Stomach (tissue), 9 donors: ENCODE results near the gene RPL41. TPM values are rescaled to one million over a fixed set of nuclear protein-coding genes. Genes with fewer than 3 reads are reported as not detected.

ENCODE experiments used
- DNase-seq, 2 donors: peaks; one replicate each; pipeline versions ENCODE4 v3.0.0 to v3.0.0-alpha.2; 2013 to 2019
- H3K27ac ChIP-seq, 5 donors: fragments of 200-600 bp in 4 of 5; sonication (generic) in 4 of 5; one replicate each; pipeline ENCODE4 v1.5.1; 2013 to 2019; ENCODE audit warnings: mild to moderate bottlenecking in 1 of 5, moderate library complexity in 1 of 5
- H3K27me3 ChIP-seq, 3 donors: fragments of 200-600 bp; sonication (generic); one replicate each; pipeline ENCODE4 v1.5.1; 2017 to 2019; ENCODE audit warnings: mixed run types in 1 of 3
- H3K36me3 ChIP-seq, 4 donors: fragments of 200-600 bp; sonication (generic); 1 replicate in 3 of 4; 2 replicates in 1 of 4; pipeline ENCODE4 v1.5.1; 2016 to 2019
- H3K4me1 ChIP-seq, 4 donors: fragments of 200-600 bp; sonication (generic); one replicate each; pipeline ENCODE4 v1.5.1; 2016 to 2019
- H3K4me3 ChIP-seq, 4 donors: fragments of 200-600 bp; sonication (generic) in 3 of 4; one replicate each; pipeline ENCODE4 v1.5.1; 2016 to 2019; ENCODE audit warnings: mild to moderate bottlenecking in 1 of 4
- H3K9me3 ChIP-seq, 4 donors: fragments of 200-600 bp; sonication (generic); one replicate each; pipeline ENCODE4 v1.5.1; 2016 to 2019
- EP300 ChIP-seq: sonication (generic); formaldehyde crosslinking; IDR thresholded peaks from one replicate; pipeline ENCODE4 v1.6.1; 2017; ENCODE audit warnings: antibody characterized with exemption
- POLR2A ChIP-seq, 4 donors: fragments of 450-650 bp; IDR thresholded peaks; one replicate each; pipeline ENCODE4 v1.6.1; 2016; ENCODE audit warnings: antibody characterized with exemption in 4 of 4, control low read depth in 2 of 4, mild to moderate bottlenecking in 1 of 4, moderate library complexity in 1 of 4
- POLR2AphosphoS5 ChIP-seq, 3 donors: sonication (generic); formaldehyde crosslinking; IDR thresholded peaks; one replicate each; pipeline ENCODE4 v1.6.1; 2016; ENCODE audit warnings: antibody characterized with exemption in 3 of 3
- WGBS, 5 donors: extraction: QIAGEN DNeasy Blood & Tissue Kit in 3 of 5; methylation state at CpG; one replicate each; pipeline versions ENCODE4 v1.1.5 to v1.1.7; 2013 to 2018; 5-methylcytosine and 5-hydroxymethylcytosine counted together
- intact Hi-C: fragments of 100-400 bp; cut with DNase I; formaldehyde crosslinking; loops from one replicate; pipeline ENCODE4 v1.15.1; 2023; ENCODE audit warnings: low total_unique reads
- polyA plus RNA-seq, 3 donors: library from polyadenylated mRNA; stranded (reverse); fragments of 200-250 nt; gene quantifications; one replicate each; pipeline ENCODE4 v1.2.3, GENCODE V29; 2013
- total RNA-seq, 5 donors: library from RNA; depleted of rRNA; stranded (reverse); fragments of >200 nt; gene quantifications; one replicate each; pipeline versions ENCODE4 v1.1.0 to v1.2.3, GENCODE V29; 2014 to 2016
- TF ChIP-seq, protein P1 (sequence below), 7 experiments: fragments of 450-650 bp in 4 of 7; fragments of 200-600 bp in 3 of 7; sonication (generic) in 3 of 7; IDR thresholded peaks; one replicate each; pipeline ENCODE4 v1.5.1; 2016 to 2019; ENCODE audit warnings: antibody characterized with exemption in 7 of 7, control low read depth in 2 of 7, mild to moderate bottlenecking in 1 of 7
- donor health status: healthy with polysubstance abuse.
- donor health status: Bipolar disorder and iron deficiency.
- donor health status: healthy.

RPL41 gene
- total and polyA plus RNA-seq, 8 donors, result 1,483 to 8,449 (median 3,157) TPM

DNA sequence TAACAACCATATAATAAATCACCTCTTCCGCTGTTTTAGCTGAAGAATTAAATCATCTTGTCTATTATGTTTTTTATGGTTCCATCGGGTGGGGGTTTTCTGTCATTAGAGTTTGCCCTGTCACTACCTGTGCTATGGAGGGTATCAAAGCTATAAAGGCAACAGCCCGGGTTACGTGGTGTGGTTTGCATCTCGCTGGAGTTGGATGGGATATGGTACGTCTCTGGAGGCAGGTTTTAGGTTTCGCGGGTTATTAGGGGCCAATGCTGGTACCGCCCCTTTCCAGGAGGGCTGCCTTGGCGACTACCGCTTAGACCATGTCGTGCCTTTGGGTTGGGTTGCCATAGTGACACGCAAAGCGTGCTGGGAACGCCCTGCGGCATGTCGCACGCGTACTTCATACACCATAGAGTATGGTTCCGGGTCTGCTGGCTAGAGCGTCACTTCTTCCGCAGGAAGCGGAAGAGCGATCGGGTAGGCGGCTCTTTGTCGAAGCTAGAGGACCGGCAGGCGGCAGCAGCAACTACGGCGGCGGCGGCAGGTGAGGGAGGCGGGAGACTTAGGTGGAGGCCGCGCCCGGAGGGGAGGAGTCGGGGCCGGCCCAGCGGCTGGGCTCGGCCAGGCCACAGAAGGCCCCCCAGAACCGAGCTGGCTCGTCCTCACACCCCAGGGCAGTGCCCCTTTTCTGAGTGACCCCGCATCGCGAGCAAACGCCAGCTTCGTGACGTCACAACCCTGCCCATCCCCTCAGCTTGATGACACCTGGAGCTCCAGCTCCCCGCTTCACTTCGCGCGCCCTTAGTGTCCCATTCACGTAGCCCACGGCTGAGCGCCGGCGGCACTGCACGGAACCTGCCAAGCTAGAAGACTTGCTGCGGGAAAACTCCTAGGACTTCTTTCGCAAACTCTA is 1.6 kb downstream of the RPL41 start, which contains the start of gene ZC3H10:
Gene ZC3H10, plus strand, starts transcription at position 489 of the 910 bp plus-strand sequence. CDS start 2,297 bp downstream, outside the sequence.
- Histone ChIP-seq H3K27ac (peak within 1 kb of the TSS; percentile 95 to 97 (median 96)), H3K4me3 (peak within 1 kb of the TSS; percentile 69 to 79 (median 74)), H3K27me3 (no peaks in the 10 kb centered on the region), H3K9me3 (no peaks in the 10 kb centered on the region), H3K36me3 (peaks cover 15 to 44% (median 32%) of the 10 kb centered on the region in 4 donors), H3K4me1 (peaks cover 18 to 48% (median 33%) of the 10 kb centered on the region in 4 donors)
- intact Hi-C loops, result no loop called here
- TF ChIP-seq, protein P1, sequence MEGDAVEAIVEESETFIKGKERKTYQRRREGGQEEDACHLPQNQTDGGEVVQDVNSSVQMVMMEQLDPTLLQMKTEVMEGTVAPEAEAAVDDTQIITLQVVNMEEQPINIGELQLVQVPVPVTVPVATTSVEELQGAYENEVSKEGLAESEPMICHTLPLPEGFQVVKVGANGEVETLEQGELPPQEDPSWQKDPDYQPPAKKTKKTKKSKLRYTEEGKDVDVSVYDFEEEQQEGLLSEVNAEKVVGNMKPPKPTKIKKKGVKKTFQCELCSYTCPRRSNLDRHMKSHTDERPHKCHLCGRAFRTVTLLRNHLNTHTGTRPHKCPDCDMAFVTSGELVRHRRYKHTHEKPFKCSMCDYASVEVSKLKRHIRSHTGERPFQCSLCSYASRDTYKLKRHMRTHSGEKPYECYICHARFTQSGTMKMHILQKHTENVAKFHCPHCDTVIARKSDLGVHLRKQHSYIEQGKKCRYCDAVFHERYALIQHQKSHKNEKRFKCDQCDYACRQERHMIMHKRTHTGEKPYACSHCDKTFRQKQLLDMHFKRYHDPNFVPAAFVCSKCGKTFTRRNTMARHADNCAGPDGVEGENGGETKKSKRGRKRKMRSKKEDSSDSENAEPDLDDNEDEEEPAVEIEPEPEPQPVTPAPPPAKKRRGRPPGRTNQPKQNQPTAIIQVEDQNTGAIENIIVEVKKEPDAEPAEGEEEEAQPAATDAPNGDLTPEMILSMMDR (IDR thresholded peaks at IDR 0.05), result peak in 5 of 7 experiments; percentile 21 to 70 (median 49)
- TF ChIP-seq POLR2A (IDR thresholded peaks at IDR 0.05) (peak in 2 of 4 donors; percentile 43 to 73), EP300 (no peak), POLR2AphosphoS5 (IDR thresholded peaks at IDR 0.05) (peak; percentile 95 to 99 (median 99))
- WGBS, 5 donors, result 0 to 1% (median 1%) methylated on average over 43 to 61 of the region's 61 CpGs
- peak; percentile 98 to 100 for DNase-seq

DNA sequence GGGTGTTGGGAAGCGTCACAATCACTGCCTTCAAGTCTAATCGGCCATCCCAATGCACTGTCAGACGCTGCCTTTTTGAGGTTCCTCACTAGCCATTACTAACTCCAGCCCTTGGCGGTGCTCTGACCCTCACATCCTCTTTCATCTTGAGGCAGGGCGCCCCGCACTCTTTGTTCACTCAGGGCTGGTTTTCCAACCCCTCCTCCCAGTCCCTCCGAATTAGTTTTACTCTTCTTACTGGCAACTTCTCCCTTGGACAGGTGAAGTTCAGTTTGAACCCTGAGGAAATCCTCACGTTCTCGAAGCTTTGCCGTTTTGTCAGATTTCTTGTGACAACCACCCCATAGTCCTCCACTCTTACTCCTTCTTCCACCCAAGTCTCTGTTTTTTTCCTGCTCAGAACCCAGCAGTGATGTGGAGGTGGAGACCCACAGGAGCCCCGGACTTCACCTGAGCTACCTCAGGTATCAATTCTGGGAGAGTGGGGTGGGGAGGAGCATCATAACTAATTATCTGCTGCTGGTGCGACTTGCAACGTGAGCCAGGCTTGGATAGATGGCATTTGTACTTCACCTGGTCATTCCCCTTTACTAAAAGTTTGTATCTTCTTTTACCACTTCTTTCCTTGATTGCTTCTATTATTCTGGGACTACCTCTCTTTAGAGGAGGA is 2.4 kb downstream of the RPL41 start:
- Histone ChIP-seq H3K9me3 (no peaks in the 10 kb centered on the region), H3K4me1 (peaks cover 18 to 54% (median 36%) of the 10 kb centered on the region in 4 donors), H3K36me3 (peaks cover 11 to 41% (median 25%) of the 10 kb centered on the region in 4 donors), H3K27me3 (no peaks in the 10 kb centered on the region), H3K4me3 (peak overlapping the region; percentile 69 to 79 (median 74)), H3K27ac (peak overlapping the region; percentile 95 to 97 (median 96))
- WGBS, 5 donors, result 3 to 8% (median 6%) methylated on average over 13 of the region's 13 CpGs
- DNase-seq, result no peak
- intact Hi-C loops, result no loop called here
- no peak for TF ChIP-seq POLR2A (IDR thresholded peaks at IDR 0.05)
- TF ChIP-seq, protein P1 (IDR thresholded peaks at IDR 0.05), result no peak
- no peak for TF ChIP-seq EP300
- no peak for TF ChIP-seq POLR2AphosphoS5 (IDR thresholded peaks at IDR 0.05)

DNA sequence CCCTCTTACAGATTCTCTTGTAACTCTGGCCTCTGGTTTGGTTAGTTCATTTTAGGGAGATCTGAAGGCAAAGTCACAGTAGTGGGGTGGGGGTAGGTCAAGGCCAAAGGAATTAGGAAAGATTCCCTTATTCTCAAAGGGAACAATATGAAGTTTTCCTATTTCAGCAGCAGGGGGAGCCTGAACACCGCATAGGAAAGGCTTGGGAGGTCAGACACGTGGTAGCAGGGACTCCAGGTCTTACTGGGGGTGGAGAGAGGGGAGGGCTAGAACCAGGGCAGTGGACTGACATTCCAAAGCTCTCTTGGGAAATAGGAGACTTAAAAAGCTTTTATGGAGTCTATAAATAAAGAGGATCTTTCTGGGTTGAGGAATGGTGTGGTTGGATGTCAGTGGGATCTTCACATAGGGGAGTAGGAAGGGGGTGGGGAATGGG is 2.9 kb downstream of the RPL41 start:
- TF ChIP-seq, protein P1 (IDR thresholded peaks at IDR 0.05), result peak in 5 of 7 experiments; percentile 44 to 93 (median 76)
- peak in 2 of 3 donors; percentile 69 to 82 for TF ChIP-seq POLR2AphosphoS5 (IDR thresholded peaks at IDR 0.05)
- no peak for TF ChIP-seq POLR2A (IDR thresholded peaks at IDR 0.05)
- intact Hi-C loops, result no loop called here
- 0% methylated on average over 2 of the region's 2 CpGs for WGBS, 5 donors
- Histone ChIP-seq H3K4me3 (peak overlapping the region; percentile 69 to 79 (median 74)), H3K4me1 (peaks cover 18 to 57% (median 37%) of the 10 kb centered on the region in 4 donors), H3K9me3 (no peaks in the 10 kb centered on the region), H3K27me3 (no peaks in the 10 kb centered on the region), H3K27ac (peak overlapping the region in 4 of 5 donors; percentile 95 to 97 (median 96)), H3K36me3 (peaks cover 11 to 37% (median 22%) of the 10 kb centered on the region in 4 donors)
- peak; percentile 63 to 95 for DNase-seq
